Neural progenitor cell (in vitro differentiated cells): ENCODE data around the gene SEC14L3. TPM values are rescaled to one million over a fixed set of nuclear protein-coding genes. Genes with fewer than 3 reads are reported as not detected.

Experiments used
- DNase-seq: peaks from one replicate; pipeline ENCODE4 v3.0.0-alpha.2; 2016; ENCODE audit warnings: low spot score
- H2AFZ ChIP-seq: fragments of 200-600 bp; sonication (generic); replicated peaks from 2 replicates; pipeline ENCODE4 v1.6.1; 2016; ENCODE audit warnings: antibody characterized with exemption
- H3F3A ChIP-seq: fragments of 200-600 bp; sonication (generic); 2 replicates; pipeline ENCODE4 v1.6.1; 2016; ENCODE audit warnings: antibody characterized with exemption, low read depth
- H3K27ac ChIP-seq: fragments of 200-600 bp; sonication (generic); 2 replicates; pipeline ENCODE4 v1.5.1; 2016; ENCODE audit warnings: mild to moderate bottlenecking
- H3K27me3 ChIP-seq: fragments of 200-600 bp; sonication (generic); 2 replicates; pipeline ENCODE4 v1.6.1; 2016; ENCODE audit warnings: mild to moderate bottlenecking, moderate library complexity
- H3K36me3 ChIP-seq: fragments of 200-600 bp; sonication (generic); 2 replicates; pipeline ENCODE4 v1.5.1; 2016
- H3K4me1 ChIP-seq: fragments of 200-600 bp; sonication (generic); 2 replicates; pipeline ENCODE4 v1.6.1; 2016; ENCODE audit warnings: mixed run types
- H3K4me2 ChIP-seq: fragments of 200-600 bp; sonication (generic); 2 replicates; pipeline ENCODE4 v1.6.1; 2016
- H3K4me3 ChIP-seq: fragments of 200-600 bp; sonication (generic); 2 replicates; pipeline ENCODE4 v1.5.1; 2016
- H3K79me2 ChIP-seq: fragments of 200-600 bp; sonication (generic); 2 replicates; pipeline ENCODE4 v1.6.1; 2016; ENCODE audit warnings: low read depth
- H3K9ac ChIP-seq: fragments of 200-600 bp; sonication (generic); 2 replicates; pipeline ENCODE4 v1.6.1; 2016
- H3K9me3 ChIP-seq: fragments of 200-600 bp; sonication (generic); 2 replicates; pipeline ENCODE4 v1.5.1; 2016; ENCODE audit warnings: low read depth
- H4K20me1 ChIP-seq: fragments of 200-600 bp; sonication (generic); 2 replicates; pipeline ENCODE4 v1.6.1; 2016; ENCODE audit warnings: low read depth
- H3K27ac Mint-ChIP-seq: 3 replicates; pipeline ENCODE4 v1.8.0; 2021; ENCODE audit warnings: mixed read lengths
- H3K27me3 Mint-ChIP-seq: 2 replicates; pipeline ENCODE4 v1.8.0; 2022; ENCODE audit warnings: low read depth, mild to moderate bottlenecking, inconsistent platforms, moderate library complexity, mixed read lengths; ENCODE audit not compliant: insufficient read depth
- H3K36me3 Mint-ChIP-seq: 3 replicates; pipeline ENCODE4 v1.8.0; 2021; ENCODE audit warnings: mixed read lengths
- H3K4me1 Mint-ChIP-seq: 3 replicates; pipeline ENCODE4 v1.8.0; 2021; ENCODE audit warnings: mixed read lengths
- H3K4me3 Mint-ChIP-seq: 3 replicates; pipeline ENCODE4 v1.8.0; 2021; ENCODE audit warnings: mild to moderate bottlenecking, moderate library complexity, mixed read lengths
- H3K9me3 Mint-ChIP-seq: 3 replicates; pipeline ENCODE4 v1.8.0; 2020; ENCODE audit warnings: mixed read lengths
- EZH2 ChIP-seq: fragments of 200-600 bp; sonication (generic); IDR thresholded peaks from 2 replicates; pipeline ENCODE4 v1.6.1; 2017; ENCODE audit warnings: antibody characterized with exemption, mild to moderate bottlenecking, moderate library complexity
- EZH2phosphoT487 ChIP-seq: fragments of 200-600 bp; sonication (generic); IDR thresholded peaks from 2 replicates; pipeline ENCODE4 v1.6.1; 2017; ENCODE audit warnings: antibody characterized with exemption
- total RNA-seq: library from RNA; depleted of rRNA; stranded (reverse); fragments of >200 nt; gene quantifications from 2 replicates; pipeline ENCODE4 v1.2.3, GENCODE V29; 2015; ENCODE audit warnings: low replicate concordance
- TF ChIP-seq, protein P1 (sequence below): fragments of 200-600 bp; sonication (generic); IDR thresholded peaks from 2 replicates; pipeline ENCODE4 v1.5.1; 2017; ENCODE audit warnings: antibody characterized with exemption, mild to moderate bottlenecking

Gene SEC14L3
- total RNA-seq, 1 donor from 2014 or later = not detected

DNA sequence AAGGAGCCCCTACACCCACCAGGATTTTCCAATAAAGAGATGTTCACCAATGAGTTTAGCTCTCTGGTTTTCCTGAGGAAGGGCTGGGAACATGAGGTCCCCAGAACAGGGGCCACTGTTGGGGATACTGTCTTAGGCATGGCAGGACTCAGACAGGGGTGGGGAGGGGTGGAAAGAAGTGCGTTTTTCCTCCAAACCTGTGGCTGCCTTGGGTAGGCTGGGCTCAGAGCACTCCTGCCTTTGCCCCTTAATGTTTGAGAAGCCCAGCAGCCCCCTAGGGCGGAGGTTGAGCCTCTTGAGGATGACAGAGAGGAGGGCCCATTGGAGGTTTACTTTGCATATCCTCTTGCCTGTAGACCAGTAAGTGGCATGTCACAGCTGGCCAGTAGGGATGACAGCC, 35.6 kb downstream of the SEC14L3 start:
- H3K4me1 Mint-ChIP-seq = peaks cover 10% of the 10 kb centered on the region
- Histone ChIP-seq H3K27ac (no peak overlapping the region), H2AFZ (no peak overlapping the region), H3K9me3 (no peaks in the 10 kb centered on the region), H3K9ac (no peak overlapping the region), H3K4me3 (no peak overlapping the region), H3K4me2 (no peak overlapping the region), H3F3A (no peaks in the 10 kb centered on the region), H3K4me1 (no peaks in the 10 kb centered on the region), H3K36me3 (no peaks in the 10 kb centered on the region), H4K20me1 (no peaks in the 10 kb centered on the region), H3K27me3 (no peaks in the 10 kb centered on the region), H3K79me2 (no peaks in the 10 kb centered on the region)
- H3K27ac Mint-ChIP-seq = no peak overlapping the region
- no peaks in the 10 kb centered on the region for H3K27me3 Mint-ChIP-seq
- H3K9me3 Mint-ChIP-seq = no peaks in the 10 kb centered on the region
- no peak overlapping the region for H3K4me3 Mint-ChIP-seq
- no peak for DNase-seq
- no peaks in the 10 kb centered on the region for H3K36me3 Mint-ChIP-seq
- TF ChIP-seq EZH2 (no peak), EZH2phosphoT487 (no peak)
- TF ChIP-seq, protein P1, sequence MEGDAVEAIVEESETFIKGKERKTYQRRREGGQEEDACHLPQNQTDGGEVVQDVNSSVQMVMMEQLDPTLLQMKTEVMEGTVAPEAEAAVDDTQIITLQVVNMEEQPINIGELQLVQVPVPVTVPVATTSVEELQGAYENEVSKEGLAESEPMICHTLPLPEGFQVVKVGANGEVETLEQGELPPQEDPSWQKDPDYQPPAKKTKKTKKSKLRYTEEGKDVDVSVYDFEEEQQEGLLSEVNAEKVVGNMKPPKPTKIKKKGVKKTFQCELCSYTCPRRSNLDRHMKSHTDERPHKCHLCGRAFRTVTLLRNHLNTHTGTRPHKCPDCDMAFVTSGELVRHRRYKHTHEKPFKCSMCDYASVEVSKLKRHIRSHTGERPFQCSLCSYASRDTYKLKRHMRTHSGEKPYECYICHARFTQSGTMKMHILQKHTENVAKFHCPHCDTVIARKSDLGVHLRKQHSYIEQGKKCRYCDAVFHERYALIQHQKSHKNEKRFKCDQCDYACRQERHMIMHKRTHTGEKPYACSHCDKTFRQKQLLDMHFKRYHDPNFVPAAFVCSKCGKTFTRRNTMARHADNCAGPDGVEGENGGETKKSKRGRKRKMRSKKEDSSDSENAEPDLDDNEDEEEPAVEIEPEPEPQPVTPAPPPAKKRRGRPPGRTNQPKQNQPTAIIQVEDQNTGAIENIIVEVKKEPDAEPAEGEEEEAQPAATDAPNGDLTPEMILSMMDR = no peak

DNA sequence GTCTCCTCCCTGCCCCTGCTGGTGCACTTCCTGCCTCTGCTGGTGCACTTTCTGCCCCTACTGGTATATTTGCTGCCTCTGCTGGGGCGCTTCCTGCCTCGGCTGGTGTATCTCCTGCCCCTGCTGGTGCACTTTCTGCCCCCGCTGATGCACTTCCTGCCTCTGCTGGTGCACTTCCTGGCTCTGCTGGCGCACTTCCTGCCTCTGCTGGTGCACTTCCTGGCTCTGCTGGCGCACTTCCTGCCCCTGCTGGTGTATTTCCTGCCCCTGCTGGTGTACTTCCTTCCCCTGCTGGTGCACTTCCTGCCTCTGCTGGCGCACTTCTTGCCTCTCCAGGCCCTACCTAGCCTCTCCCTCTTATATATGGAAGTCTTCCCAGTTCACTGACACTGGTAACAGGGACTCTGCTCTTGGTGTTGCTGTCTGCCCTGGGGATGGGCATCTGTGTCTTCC, 36.1 kb downstream of the SEC14L3 start:
- no peak overlapping the region for H3K4me3 ChIP-seq
- no peak overlapping the region for H3K27ac Mint-ChIP-seq
- H3K4me2 ChIP-seq = no peak overlapping the region
- DNase-seq = no peak
- no peak overlapping the region for H3K27ac ChIP-seq
- peaks cover 6% of the 10 kb centered on the region for H3K4me1 Mint-ChIP-seq
- no peaks in the 10 kb centered on the region for H4K20me1 ChIP-seq
- H3K36me3 ChIP-seq = no peaks in the 10 kb centered on the region
- H3K27me3 ChIP-seq = no peaks in the 10 kb centered on the region
- H3F3A ChIP-seq = no peaks in the 10 kb centered on the region
- no peak for TF ChIP-seq EZH2
- TF ChIP-seq, protein P1 = no peak
- no peak for TF ChIP-seq EZH2phosphoT487
- no peaks in the 10 kb centered on the region for H3K27me3 Mint-ChIP-seq
- H3K4me1 ChIP-seq = no peaks in the 10 kb centered on the region
- H3K4me3 Mint-ChIP-seq = no peak overlapping the region
- no peaks in the 10 kb centered on the region for H3K9me3 ChIP-seq
- no peak overlapping the region for H2AFZ ChIP-seq
- H3K36me3 Mint-ChIP-seq = no peaks in the 10 kb centered on the region
- no peaks in the 10 kb centered on the region for H3K9me3 Mint-ChIP-seq
- H3K79me2 ChIP-seq = no peaks in the 10 kb centered on the region
- H3K9ac ChIP-seq = no peak overlapping the region

DNA sequence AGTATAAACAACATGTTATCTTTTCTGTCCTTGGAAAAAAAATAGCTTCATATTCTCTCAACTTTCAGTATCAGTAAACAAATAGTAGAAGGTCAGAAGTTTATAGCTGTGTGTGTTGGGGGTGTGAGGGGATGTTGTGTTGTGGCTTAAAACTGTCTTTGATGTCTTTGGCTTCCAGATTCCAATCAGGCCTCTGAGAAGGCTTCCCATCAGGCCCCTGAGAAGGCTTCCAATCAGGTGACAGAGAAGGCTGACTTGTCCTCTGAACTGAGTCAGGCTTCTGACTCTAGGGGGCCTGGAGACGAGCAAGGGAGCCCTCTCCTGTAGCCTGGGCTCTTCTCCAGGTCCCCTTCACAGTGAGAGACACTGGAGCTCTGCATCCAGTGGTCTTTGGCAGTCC, 37.0 kb downstream of the SEC14L3 start:
- Histone ChIP-seq H3K4me2 (no peak overlapping the region), H3K36me3 (no peaks in the 10 kb centered on the region), H3K9ac (no peak overlapping the region), H3K79me2 (no peaks in the 10 kb centered on the region), H3K9me3 (no peaks in the 10 kb centered on the region), H3K4me1 (no peaks in the 10 kb centered on the region), H2AFZ (no peak overlapping the region), H3K27me3 (no peaks in the 10 kb centered on the region), H3K4me3 (no peak overlapping the region), H3K27ac (no peak overlapping the region), H4K20me1 (no peaks in the 10 kb centered on the region), H3F3A (no peaks in the 10 kb centered on the region)
- peaks cover 8% of the 10 kb centered on the region for H3K4me1 Mint-ChIP-seq
- H3K36me3 Mint-ChIP-seq = peaks cover 2% of the 10 kb centered on the region
- H3K4me3 Mint-ChIP-seq = no peak overlapping the region
- no peaks in the 10 kb centered on the region for H3K9me3 Mint-ChIP-seq
- H3K27ac Mint-ChIP-seq = no peak overlapping the region
- no peaks in the 10 kb centered on the region for H3K27me3 Mint-ChIP-seq
- no peak for DNase-seq
- TF ChIP-seq, protein P1 = no peak
- TF ChIP-seq EZH2phosphoT487 (no peak), EZH2 (no peak)
